ENCODE measurements around the gene STAC.

DNA sequence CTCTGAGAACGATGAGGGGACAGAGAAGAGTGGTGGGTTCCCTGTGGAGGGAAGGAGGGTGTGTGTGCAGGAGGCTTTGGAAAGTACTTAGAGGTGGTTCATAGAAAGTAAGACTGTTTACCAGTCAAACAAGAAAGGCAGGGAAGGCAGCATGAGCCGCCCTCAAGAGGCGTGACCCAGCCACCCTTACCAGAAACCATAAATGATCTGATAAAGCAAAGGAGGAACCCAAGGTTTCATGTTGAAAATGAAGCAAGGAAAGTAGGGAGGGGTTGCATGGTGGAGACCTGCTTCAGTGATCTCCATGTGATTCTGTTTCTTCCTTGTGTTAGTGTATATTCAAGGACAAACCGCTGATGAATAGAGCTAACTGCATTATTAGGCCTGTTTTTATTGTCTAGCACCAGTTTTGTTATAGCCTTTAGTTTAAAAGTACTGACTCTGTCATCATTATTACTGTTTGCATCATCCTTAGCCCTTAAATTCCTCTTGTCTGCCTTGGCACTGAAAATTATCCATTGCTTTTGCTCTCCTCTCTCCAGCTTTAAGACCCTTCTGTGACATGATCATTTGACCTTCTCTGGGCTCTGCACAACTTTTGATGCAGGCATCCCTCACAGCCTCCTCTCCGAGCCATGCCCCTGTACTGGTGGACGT lies 96.1 kb downstream of the STAC start:
- TF ChIP-seq CTCF (IDR thresholded peaks at IDR 0.05; ENCODE audit: low read depth, low read length, missing input control) (no peak), ZBTB33 (IDR thresholded peaks at IDR 0.05) (no peak), FOXA1 (IDR thresholded peaks at IDR 0.05) (no peak), YY1 (IDR thresholded peaks at IDR 0.05) (no peak)
- TF ChIP-seq, protein P1, sequence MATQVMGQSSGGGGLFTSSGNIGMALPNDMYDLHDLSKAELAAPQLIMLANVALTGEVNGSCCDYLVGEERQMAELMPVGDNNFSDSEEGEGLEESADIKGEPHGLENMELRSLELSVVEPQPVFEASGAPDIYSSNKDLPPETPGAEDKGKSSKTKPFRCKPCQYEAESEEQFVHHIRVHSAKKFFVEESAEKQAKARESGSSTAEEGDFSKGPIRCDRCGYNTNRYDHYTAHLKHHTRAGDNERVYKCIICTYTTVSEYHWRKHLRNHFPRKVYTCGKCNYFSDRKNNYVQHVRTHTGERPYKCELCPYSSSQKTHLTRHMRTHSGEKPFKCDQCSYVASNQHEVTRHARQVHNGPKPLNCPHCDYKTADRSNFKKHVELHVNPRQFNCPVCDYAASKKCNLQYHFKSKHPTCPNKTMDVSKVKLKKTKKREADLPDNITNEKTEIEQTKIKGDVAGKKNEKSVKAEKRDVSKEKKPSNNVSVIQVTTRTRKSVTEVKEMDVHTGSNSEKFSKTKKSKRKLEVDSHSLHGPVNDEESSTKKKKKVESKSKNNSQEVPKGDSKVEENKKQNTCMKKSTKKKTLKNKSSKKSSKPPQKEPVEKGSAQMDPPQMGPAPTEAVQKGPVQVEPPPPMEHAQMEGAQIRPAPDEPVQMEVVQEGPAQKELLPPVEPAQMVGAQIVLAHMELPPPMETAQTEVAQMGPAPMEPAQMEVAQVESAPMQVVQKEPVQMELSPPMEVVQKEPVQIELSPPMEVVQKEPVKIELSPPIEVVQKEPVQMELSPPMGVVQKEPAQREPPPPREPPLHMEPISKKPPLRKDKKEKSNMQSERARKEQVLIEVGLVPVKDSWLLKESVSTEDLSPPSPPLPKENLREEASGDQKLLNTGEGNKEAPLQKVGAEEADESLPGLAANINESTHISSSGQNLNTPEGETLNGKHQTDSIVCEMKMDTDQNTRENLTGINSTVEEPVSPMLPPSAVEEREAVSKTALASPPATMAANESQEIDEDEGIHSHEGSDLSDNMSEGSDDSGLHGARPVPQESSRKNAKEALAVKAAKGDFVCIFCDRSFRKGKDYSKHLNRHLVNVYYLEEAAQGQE (IDR thresholded peaks at IDR 0.05) = no peak
